Cardiac septum (tissue), 1 donor: ENCODE data around the gene TMPRSS11A. TPM values are rescaled to one million over a fixed set of nuclear protein-coding genes. Genes with fewer than 3 reads are reported as not detected.

Experiments
- DNase-seq: peaks from one replicate; pipeline ENCODE4 v3.0.0-alpha.2; 2020; ENCODE audit warnings: low spot score
- intact Hi-C: fragments of 100-400 bp; cut with DNase I; formaldehyde crosslinking; loops from one replicate; pipeline ENCODE4 v1.14.0; 2022
- total RNA-seq: library from RNA; stranded (reverse); fragmentation: NEBNext Ultra II Directional; extraction: Animal tissue kit (Norgen Biotek cat#: 25700); gene quantifications from one replicate; pipeline ENCODE4 v1.2.1, GENCODE V29; 2021
- donor health status: DM: no; HTN: no; CAD: no.

The TMPRSS11A gene
- total RNA-seq, 1 donor from 2014 or later = not detected

DNA sequence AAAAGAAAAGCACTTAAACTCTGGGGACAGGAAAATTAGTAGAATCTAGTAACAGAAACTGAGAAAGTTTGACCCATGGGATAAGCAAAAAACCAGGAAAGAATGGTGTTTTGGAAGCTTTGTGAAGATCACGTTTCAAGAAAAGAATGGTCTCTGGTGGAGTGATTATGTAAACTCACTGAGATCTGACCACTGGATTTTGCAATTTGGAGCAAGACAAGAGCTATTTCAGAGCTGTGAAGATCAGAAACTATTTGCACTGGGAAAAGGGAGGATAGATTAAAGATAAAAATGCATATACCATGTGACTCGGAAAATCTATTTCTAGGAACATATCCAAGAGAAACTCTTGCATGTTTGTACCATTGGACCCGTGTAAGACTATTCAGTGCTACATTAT, 83.8 kb downstream of the TMPRSS11A start:
- DNase-seq = no peak
- intact Hi-C loops = no loop called here

DNA sequence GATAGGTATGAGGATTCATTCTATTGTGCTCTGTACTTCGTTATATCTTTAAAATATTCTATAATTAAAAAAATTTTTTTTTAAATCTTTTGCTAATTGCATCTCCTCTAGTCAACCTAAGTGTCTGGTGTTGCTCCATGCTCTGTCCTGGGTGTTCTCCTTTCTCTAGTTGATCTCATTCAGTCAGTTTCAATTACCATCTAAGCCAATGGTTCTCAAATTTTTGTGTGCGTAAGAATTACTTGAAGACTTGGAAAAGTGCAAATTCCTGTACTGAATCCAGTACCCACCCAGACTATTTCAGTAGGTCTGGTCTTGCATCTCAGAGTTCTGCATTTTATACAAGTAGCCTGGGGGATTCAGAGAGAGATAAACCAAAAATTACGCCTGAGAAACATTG, 86.2 kb downstream of the TMPRSS11A start:
- intact Hi-C loops = no loop called here

DNA sequence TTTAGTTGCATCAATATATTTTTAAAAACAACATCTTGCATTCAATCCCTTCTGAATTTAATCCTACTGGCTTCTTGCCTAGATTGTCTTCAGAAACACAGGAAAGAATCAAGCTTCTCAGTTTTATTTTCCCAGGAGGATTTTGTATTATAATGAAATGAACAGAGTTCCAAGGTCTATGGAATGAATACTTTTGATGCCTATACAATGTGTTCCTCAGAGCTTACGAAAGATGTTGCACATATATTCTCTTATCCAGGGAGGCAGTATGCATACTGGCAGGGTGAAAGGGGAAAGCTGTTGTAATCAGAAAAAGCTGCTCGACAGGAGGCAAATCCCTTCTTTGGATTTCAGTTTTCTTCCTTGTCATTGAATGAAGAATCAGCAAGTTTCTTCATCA, 88.3 kb downstream of the TMPRSS11A start:
- no peak for DNase-seq
- intact Hi-C loops = no loop called here

More for the DNA sequence above, 86.2 kb downstream of the TMPRSS11A start:
- no peak for DNase-seq

DNA sequence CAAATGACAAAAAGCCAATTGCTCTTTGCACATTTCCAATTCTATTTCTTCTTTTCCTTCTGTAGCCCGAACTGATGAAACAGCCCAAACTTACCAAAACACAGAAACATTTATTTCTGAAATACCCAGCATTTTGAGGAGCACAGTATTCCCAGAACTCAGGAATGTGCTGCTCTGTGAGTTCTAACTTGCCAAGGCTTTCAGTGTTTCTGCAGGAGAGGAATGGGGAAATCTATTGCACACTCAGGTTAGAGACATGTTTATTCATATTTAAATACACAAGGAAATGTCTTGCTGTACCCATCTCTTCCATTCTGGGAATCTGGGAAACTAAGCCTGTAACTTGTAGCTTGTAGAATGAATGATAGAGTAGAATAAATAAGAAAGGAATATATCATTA, 90.2 kb downstream of the TMPRSS11A start:
- intact Hi-C loops = no loop called here

DNA sequence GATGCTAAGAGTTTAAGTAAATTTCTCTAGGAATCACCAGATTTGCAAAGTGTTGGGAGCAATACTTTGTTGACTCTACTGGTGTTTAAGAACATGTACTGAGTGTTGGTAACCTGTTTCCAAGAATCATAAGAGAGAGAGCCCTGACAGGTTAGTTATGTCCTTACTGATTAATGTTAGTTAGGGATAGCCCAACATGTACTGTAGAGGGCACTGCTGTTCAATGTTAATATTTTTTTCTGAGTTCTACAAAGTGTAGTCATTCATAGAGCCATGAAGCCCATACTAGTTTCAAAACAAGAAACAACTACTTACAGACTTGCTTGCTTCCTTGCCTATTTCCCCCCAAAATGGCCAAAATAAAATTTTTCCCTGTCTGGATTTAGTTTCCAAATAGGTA, 91.4 kb downstream of the TMPRSS11A start:
- no peak for DNase-seq
- intact Hi-C loops = no loop called here

More for the DNA sequence above, 90.2 kb downstream of the TMPRSS11A start:
- DNase-seq = no peak

DNA sequence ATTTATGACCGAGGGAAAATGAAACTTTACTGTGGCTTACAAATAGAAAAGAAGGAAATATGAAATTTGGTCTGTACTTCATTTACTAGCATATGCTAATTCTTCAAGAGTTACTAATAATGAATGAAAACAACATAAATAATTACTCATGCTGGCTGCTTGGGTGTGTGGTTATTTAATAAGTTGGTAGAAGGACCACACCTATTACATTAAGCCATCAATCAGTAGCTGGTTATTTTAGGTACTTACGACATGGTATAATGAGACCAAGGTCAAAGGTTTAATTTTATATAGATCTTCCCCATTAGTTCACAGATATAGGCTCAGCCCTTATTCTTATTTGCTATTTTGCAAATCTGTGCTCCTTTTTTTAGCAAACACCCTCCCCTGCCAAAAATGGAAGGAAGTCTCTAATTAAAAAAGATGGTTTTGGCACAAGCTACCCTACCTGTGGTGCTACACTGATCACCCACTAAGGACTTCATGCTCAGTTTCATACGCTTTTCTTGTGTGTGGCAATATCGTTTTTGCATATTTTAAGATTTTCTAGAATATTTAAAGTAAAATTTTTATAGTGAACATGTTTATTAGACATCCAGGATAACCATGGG, 93.6 kb downstream of the TMPRSS11A start:
- DNase-seq = no peak
- intact Hi-C loops = no loop called here

DNA sequence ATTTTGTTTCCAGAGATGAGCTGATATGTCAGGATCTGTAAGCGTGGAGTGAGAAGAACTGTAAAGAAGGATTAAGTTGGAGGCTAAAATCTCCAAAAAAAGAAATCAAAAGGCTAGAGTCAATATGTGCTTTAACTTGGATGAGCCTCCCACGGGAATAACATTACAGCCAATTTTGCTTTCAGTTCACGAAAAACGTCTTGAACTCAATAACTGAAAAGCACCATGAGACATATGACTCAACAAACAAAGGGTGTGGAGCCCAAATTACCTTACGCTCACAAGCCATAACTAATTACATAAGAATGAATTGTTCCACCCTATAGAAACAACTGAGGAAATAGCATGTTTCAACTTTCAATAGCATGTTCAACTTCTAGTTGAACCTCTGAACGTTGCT, 101.8 kb downstream of the TMPRSS11A start:
- DNase-seq = no peak
- intact Hi-C loops = no loop called here

Other genes starting within 250 kb of the TMPRSS11A start
- gene GNRHR, start 209.1 kb downstream of the TMPRSS11A start, total RNA-seq = not detected
- gene TMPRSS11D, start 79.5 kb downstream of the TMPRSS11A start, total RNA-seq = not detected
- gene TMPRSS11F, start 166.4 kb upstream of the TMPRSS11A start, total RNA-seq = not detected